Esophagus squamous epithelium (tissue), 4 donors: ENCODE measurements around the gene P3R3URF.

Source experiments
- CTCF ChIP-seq, 6 experiments: fragments of 450-650 bp in 4 of 6; fragments of 200-600 bp in 2 of 6; sonication (generic) in 2 of 6; IDR thresholded peaks; one replicate each; pipeline ENCODE4 v1.5.1; 2016 to 2019; ENCODE audit warnings: antibody characterized with exemption in 6 of 6, mild to moderate bottlenecking in 4 of 6, moderate library complexity in 4 of 6
- POLR2A ChIP-seq, 4 donors: fragments of 450-650 bp; IDR thresholded peaks; one replicate each; pipeline ENCODE4 v1.6.1; 2017; ENCODE audit warnings: antibody characterized with exemption in 4 of 4, mild to moderate bottlenecking in 4 of 4, moderate library complexity in 3 of 4

- no peak for TF ChIP-seq POLR2A (IDR thresholded peaks at IDR 0.05)
- TF ChIP-seq CTCF (IDR thresholded peaks at IDR 0.05), result no peak
Observed at GRCh38 chr1:46160212-46160611, 16.1 kb downstream of the P3R3URF start.
